Fibroblast of lung (primary cell): Measurements from ENCODE around the gene PKP1. TPM values are rescaled to one million over a fixed set of nuclear protein-coding genes. Genes with fewer than 3 reads are reported as not detected.

ENCODE experiments used
- DNase-seq, 2 donors: peaks; one replicate each; pipeline versions ENCODE4 v3.0.0 to v3.0.0-alpha.2; 2010; ENCODE audit warnings: low read depth in 2 of 2
- H2AFZ ChIP-seq: 2 replicates; pipeline ENCODE4 v1.5.1; 2012; ENCODE audit warnings: low read length, control low read depth, inconsistent platforms
- H3K27ac ChIP-seq: 2 replicates; pipeline ENCODE4 v1.5.1; 2011; ENCODE audit warnings: low read length, control low read depth; ENCODE audit not compliant: insufficient read depth
- H3K27me3 ChIP-seq: 2 replicates; pipeline ENCODE4 v1.5.1; 2011; ENCODE audit warnings: mild to moderate bottlenecking, low read length; ENCODE audit not compliant: control insufficient read depth, insufficient read depth
- H3K36me3 ChIP-seq: 2 replicates; pipeline ENCODE4 v1.5.1; 2011; ENCODE audit warnings: low read length; ENCODE audit not compliant: control insufficient read depth, insufficient read depth
- H3K4me1 ChIP-seq: 2 replicates; pipeline ENCODE4 v1.5.1; 2011; ENCODE audit warnings: low read length; ENCODE audit not compliant: control insufficient read depth, insufficient read depth; ENCODE audit errors: extremely low read depth
- H3K4me2 ChIP-seq: 2 replicates; pipeline ENCODE4 v1.5.1; 2011; ENCODE audit warnings: low read length, control low read depth; ENCODE audit not compliant: insufficient read depth; ENCODE audit errors: extremely low read depth
- H3K4me3 ChIP-seq, 4 experiments: fragments of 200-600 bp in 1 of 4; sonication (generic) in 1 of 4; replicated peaks in 1 of 4; 2 replicates each; pipeline ENCODE4 v1.5.1; 2011 to 2016; ENCODE audit warnings: low read length in 4 of 4, low read depth in 3 of 4, mild to moderate bottlenecking in 3 of 4, control low read depth in 2 of 4, inconsistent platforms in 1 of 4, mixed read lengths in 1 of 4; ENCODE audit not compliant: insufficient read depth in 1 of 4; ENCODE audit errors: control extremely low read depth in 1 of 4
- H3K79me2 ChIP-seq: 2 replicates; pipeline ENCODE4 v1.5.1; 2012; ENCODE audit warnings: mild to moderate bottlenecking, low read length, inconsistent platforms; ENCODE audit not compliant: control insufficient read depth, insufficient read depth
- H3K9ac ChIP-seq: 2 replicates; pipeline ENCODE4 v1.5.1; 2011; ENCODE audit warnings: mild to moderate bottlenecking, low read length, control low read depth; ENCODE audit not compliant: insufficient read depth
- H3K9me3 ChIP-seq: 2 replicates; pipeline ENCODE4 v1.5.1; 2012; ENCODE audit warnings: low read depth, low read length; ENCODE audit not compliant: control insufficient read depth, insufficient read depth
- H4K20me1 ChIP-seq: 2 replicates; pipeline ENCODE4 v1.5.1; 2011; ENCODE audit warnings: low read length; ENCODE audit not compliant: control insufficient read depth, insufficient read depth; ENCODE audit errors: extremely low read depth
- CTCF ChIP-seq, 2 donors: IDR thresholded peaks in 1 of 2; conservative IDR thresholded peaks in 1 of 2; 1 replicate in 1 of 2; 2 replicates in 1 of 2; pipeline ENCODE4 v1.5.1; 2011 to 2012; ENCODE audit warnings: low read length in 2 of 2, control low read depth in 1 of 2, inconsistent platforms in 1 of 2, low read depth in 1 of 2, mild to moderate bottlenecking in 1 of 2
- EZH2 ChIP-seq: IDR thresholded peaks from 2 replicates; pipeline ENCODE4 v1.5.1; 2012; ENCODE audit warnings: low read length, control low read depth, mild to moderate bottlenecking; ENCODE audit errors: missing control alignments
- polyA plus RNA-seq, 2 donors: library from polyadenylated mRNA; depleted of rRNA in 1 of 2; stranded (reverse) in 1 of 2; unstranded in 1 of 2; fragments of >200 nt; gene quantifications; 2 replicates each; pipeline ENCODE4 v1.2.1, GENCODE V29; 2011 to 2012; ENCODE audit warnings: missing spikeins in 1 of 2
- total RNA-seq: library from RNA; depleted of rRNA; stranded (reverse); fragments of >200 nt; gene quantifications from 2 replicates; pipeline ENCODE4 v1.2.1, GENCODE V29; 2014

PKP1 gene
- total and polyA plus RNA-seq, 2 donors (not counting 1 experiment from before 2014, with no cell fraction given): under 0.01 to 0.08 TPM

GRCh38 chr1:201241736-201242135, 41.6 kb upstream of the PKP1 start:
- Histone ChIP-seq H3K9me3 (no peaks in the 10 kb centered on the region), H3K79me2 (no peaks in the 10 kb centered on the region), H4K20me1 (no peaks in the 10 kb centered on the region), H3K4me1 (no peaks in the 10 kb centered on the region), H3K4me2 (no peak overlapping the region), H3K27ac (no peak overlapping the region), H3K36me3 (no peaks in the 10 kb centered on the region), H2AFZ (no peak overlapping the region), H3K9ac (no peak overlapping the region), H3K27me3 (peaks cover 20% of the 10 kb centered on the region), H3K4me3 (no peak overlapping the region)
- TF ChIP-seq EZH2: no peak
- TF ChIP-seq CTCF (conservative IDR thresholded peaks at IDR 0.05 in 1 of 2, IDR thresholded peaks at IDR 0.05 in 1 of 2; ENCODE audit: low read depth in 1 of 2, low read length in 2 of 2): no peak
- DNase-seq: no peak

- Histone ChIP-seq H3K36me3 (no peaks in the 10 kb centered on the region), H3K4me2 (no peak overlapping the region), H3K9ac (no peak overlapping the region), H3K27ac (no peak overlapping the region), H3K79me2 (no peaks in the 10 kb centered on the region), H3K4me1 (no peaks in the 10 kb centered on the region), H3K9me3 (no peaks in the 10 kb centered on the region), H3K4me3 (no peak overlapping the region), H2AFZ (no peak overlapping the region), H3K27me3 (peaks cover 20% of the 10 kb centered on the region), H4K20me1 (no peaks in the 10 kb centered on the region)
- TF ChIP-seq CTCF (conservative IDR thresholded peaks at IDR 0.05 in 1 of 2, IDR thresholded peaks at IDR 0.05 in 1 of 2; ENCODE audit: low read depth in 1 of 2, low read length in 2 of 2): no peak
- TF ChIP-seq EZH2: no peak
- no peak for DNase-seq
These were observed 38.2 kb upstream of the PKP1 start for GRCh38 chr1:201245082-201245481.

- no peak overlapping the region for H2AFZ ChIP-seq
- H3K4me2 ChIP-seq: no peak overlapping the region
- no peaks in the 10 kb centered on the region for H3K36me3 ChIP-seq
- H3K79me2 ChIP-seq: no peaks in the 10 kb centered on the region
- DNase-seq: no peak
- H3K9ac ChIP-seq: no peak overlapping the region
- H3K27ac ChIP-seq: no peak overlapping the region
- H3K4me3 ChIP-seq: no peak overlapping the region
- H3K9me3 ChIP-seq: no peaks in the 10 kb centered on the region
- peaks cover 18% of the 10 kb centered on the region for H3K27me3 ChIP-seq
- no peaks in the 10 kb centered on the region for H3K4me1 ChIP-seq
- TF ChIP-seq EZH2: no peak
- no peak for TF ChIP-seq CTCF (conservative IDR thresholded peaks at IDR 0.05 in 1 of 2, IDR thresholded peaks at IDR 0.05 in 1 of 2; ENCODE audit: low read depth in 1 of 2, low read length in 2 of 2)
- no peaks in the 10 kb centered on the region for H4K20me1 ChIP-seq
These were observed 34.4 kb upstream of the PKP1 start for GRCh38 chr1:201248721-201249559.
